Suprapubic skin (tissue), 4 donors: ENCODE results near the gene KRT4. TPM values are rescaled to one million over a fixed set of nuclear protein-coding genes. Genes with fewer than 3 reads are reported as not detected.

Experiments
- DNase-seq, 2 donors: peaks; one replicate each; pipeline ENCODE4 v3.0.0-alpha.2; 2019; ENCODE audit warnings: low spot score in 2 of 2
- H3K27ac ChIP-seq: fragments of 200-600 bp; sonication (generic); one replicate; pipeline ENCODE4 v1.5.1; 2019
- H3K27me3 ChIP-seq: fragments of 200-600 bp; sonication (generic); one replicate; pipeline ENCODE4 v1.5.1; 2019
- H3K36me3 ChIP-seq: fragments of 200-600 bp; sonication (generic); one replicate; pipeline ENCODE4 v1.5.1; 2019
- H3K4me1 ChIP-seq: fragments of 200-600 bp; sonication (generic); one replicate; pipeline ENCODE4 v1.5.1; 2019
- H3K4me3 ChIP-seq: fragments of 200-600 bp; sonication (generic); one replicate; pipeline ENCODE4 v1.5.1; 2019; ENCODE audit warnings: mild to moderate bottlenecking
- H3K9me3 ChIP-seq: fragments of 200-600 bp; sonication (generic); one replicate; pipeline ENCODE4 v1.5.1; 2019
- EP300 ChIP-seq: sonication (generic); formaldehyde crosslinking; IDR thresholded peaks from one replicate; pipeline ENCODE4 v1.6.1; 2017; ENCODE audit warnings: antibody characterized with exemption
- POLR2A ChIP-seq, 2 donors: fragments of 450-650 bp; IDR thresholded peaks; one replicate each; pipeline ENCODE4 v1.6.1; 2017; ENCODE audit warnings: antibody characterized with exemption in 2 of 2, mild to moderate bottlenecking in 2 of 2, moderate library complexity in 2 of 2
- POLR2AphosphoS5 ChIP-seq, 3 donors: sonication (generic); formaldehyde crosslinking; IDR thresholded peaks; one replicate each; pipeline ENCODE4 v1.6.1; 2017; ENCODE audit warnings: antibody characterized with exemption in 3 of 3
- WGBS: methylation state at CpG from one replicate; pipeline ENCODE4 v1.1.5; 2018; 5-methylcytosine and 5-hydroxymethylcytosine counted together
- total RNA-seq, 4 donors: library from RNA; depleted of rRNA; stranded (reverse); fragments of >200 nt; gene quantifications; one replicate each; pipeline ENCODE4 v1.1.0, GENCODE V29; 2016
- TF ChIP-seq, protein P1 (sequence below), 2 donors: fragments of 200-600 bp in 1 of 2; fragments of 450-650 bp in 1 of 2; sonication (generic) in 1 of 2; IDR thresholded peaks; one replicate each; pipeline ENCODE4 v1.5.1; 2016 to 2019; ENCODE audit warnings: antibody characterized with exemption in 2 of 2, mild to moderate bottlenecking in 1 of 2, moderate library complexity in 1 of 2

Gene KRT4
- total RNA-seq, 4 donors from 2014 or later, result 0.32 to 1.6 (median 0.76) TPM

- H3K4me3 ChIP-seq, result no peak overlapping the region
- H3K27me3 ChIP-seq, result no peaks in the 10 kb centered on the region
- peak in 1 of 2 donors; percentile 30 for DNase-seq
- 96% methylated on average over 19 of the region's 20 CpGs for WGBS
- H3K36me3 ChIP-seq, result no peaks in the 10 kb centered on the region
- H3K4me1 ChIP-seq, result peaks cover 4% of the 10 kb centered on the region
- no peak for TF ChIP-seq POLR2A (IDR thresholded peaks at IDR 0.05)
- TF ChIP-seq EP300, result no peak
- no peak for TF ChIP-seq POLR2AphosphoS5 (IDR thresholded peaks at IDR 0.05)
- no peak overlapping the region for H3K27ac ChIP-seq
- no peaks in the 10 kb centered on the region for H3K9me3 ChIP-seq
Observed at GRCh38 chr12:52832985-52833905, 19.3 kb upstream of the KRT4 start.

- no peaks in the 10 kb centered on the region for H3K9me3 ChIP-seq
- WGBS, result 83% methylated on average over 3 of the region's 3 CpGs
- no peaks in the 10 kb centered on the region for H3K4me1 ChIP-seq
- DNase-seq, result peak in 1 of 2 donors; percentile 13
- no peak overlapping the region for H3K4me3 ChIP-seq
- TF ChIP-seq, protein P1, sequence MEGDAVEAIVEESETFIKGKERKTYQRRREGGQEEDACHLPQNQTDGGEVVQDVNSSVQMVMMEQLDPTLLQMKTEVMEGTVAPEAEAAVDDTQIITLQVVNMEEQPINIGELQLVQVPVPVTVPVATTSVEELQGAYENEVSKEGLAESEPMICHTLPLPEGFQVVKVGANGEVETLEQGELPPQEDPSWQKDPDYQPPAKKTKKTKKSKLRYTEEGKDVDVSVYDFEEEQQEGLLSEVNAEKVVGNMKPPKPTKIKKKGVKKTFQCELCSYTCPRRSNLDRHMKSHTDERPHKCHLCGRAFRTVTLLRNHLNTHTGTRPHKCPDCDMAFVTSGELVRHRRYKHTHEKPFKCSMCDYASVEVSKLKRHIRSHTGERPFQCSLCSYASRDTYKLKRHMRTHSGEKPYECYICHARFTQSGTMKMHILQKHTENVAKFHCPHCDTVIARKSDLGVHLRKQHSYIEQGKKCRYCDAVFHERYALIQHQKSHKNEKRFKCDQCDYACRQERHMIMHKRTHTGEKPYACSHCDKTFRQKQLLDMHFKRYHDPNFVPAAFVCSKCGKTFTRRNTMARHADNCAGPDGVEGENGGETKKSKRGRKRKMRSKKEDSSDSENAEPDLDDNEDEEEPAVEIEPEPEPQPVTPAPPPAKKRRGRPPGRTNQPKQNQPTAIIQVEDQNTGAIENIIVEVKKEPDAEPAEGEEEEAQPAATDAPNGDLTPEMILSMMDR (IDR thresholded peaks at IDR 0.05), result no peak
- TF ChIP-seq POLR2AphosphoS5 (IDR thresholded peaks at IDR 0.05), result no peak
- TF ChIP-seq EP300, result no peak
- TF ChIP-seq POLR2A (IDR thresholded peaks at IDR 0.05), result no peak
- no peaks in the 10 kb centered on the region for H3K27me3 ChIP-seq
- H3K27ac ChIP-seq, result no peak overlapping the region
- H3K36me3 ChIP-seq, result no peaks in the 10 kb centered on the region
Observed at GRCh38 chr12:52832451-52832850, 18.5 kb upstream of the KRT4 start.

GRCh38 chr12:52831251-52831650 is 17.3 kb upstream of the KRT4 start:
- Histone ChIP-seq H3K9me3 (no peaks in the 10 kb centered on the region), H3K36me3 (no peaks in the 10 kb centered on the region), H3K27me3 (no peaks in the 10 kb centered on the region), H3K27ac (no peak overlapping the region), H3K4me3 (no peak overlapping the region), H3K4me1 (no peaks in the 10 kb centered on the region)
- DNase-seq, result peak in 1 of 2 donors; percentile 49
- TF ChIP-seq EP300 (no peak), POLR2A (IDR thresholded peaks at IDR 0.05) (no peak), POLR2AphosphoS5 (IDR thresholded peaks at IDR 0.05) (no peak)
- TF ChIP-seq, protein P1 (IDR thresholded peaks at IDR 0.05), result no peak
- 84% methylated on average over 6 of the region's 7 CpGs for WGBS

DNA sequence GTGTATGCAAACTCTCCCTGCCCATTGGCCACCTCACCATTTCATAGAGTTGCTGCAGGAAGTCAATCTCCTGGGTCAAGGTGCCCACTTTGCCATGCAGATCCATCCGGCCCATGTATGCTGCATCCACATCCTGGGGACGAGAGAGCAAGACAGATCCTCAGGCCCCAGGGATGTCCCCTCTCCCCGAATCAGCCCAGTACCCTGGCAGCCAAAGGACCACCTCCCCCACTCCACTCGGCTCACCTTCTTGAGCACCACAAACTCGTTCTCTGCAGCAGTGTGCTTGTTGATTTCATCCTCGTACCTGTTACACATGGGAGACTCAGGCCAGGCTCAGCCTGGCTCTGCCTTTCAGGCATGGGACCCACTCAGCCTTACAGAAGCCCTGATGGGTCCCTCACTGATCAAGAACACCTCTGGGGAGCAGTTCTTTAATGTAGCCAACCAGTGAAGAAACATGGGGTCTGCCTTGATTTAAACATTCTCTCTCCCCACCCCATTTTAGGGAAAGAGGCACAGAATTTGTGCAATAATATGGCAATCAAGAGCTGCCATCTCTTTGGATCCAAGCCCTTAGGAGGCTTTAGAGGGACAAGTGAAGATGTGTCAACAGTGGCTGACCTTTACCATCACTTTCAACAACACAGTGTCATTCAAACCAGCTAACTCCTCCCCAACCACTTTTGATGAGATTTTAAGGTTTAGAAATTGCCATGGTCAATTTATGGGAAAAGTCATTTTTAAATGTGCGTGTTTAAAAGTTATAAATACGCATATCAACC is 16.3 kb upstream of the KRT4 start:
- TF ChIP-seq EP300 (no peak), POLR2AphosphoS5 (IDR thresholded peaks at IDR 0.05) (no peak), POLR2A (IDR thresholded peaks at IDR 0.05) (no peak)
- TF ChIP-seq, protein P1 (IDR thresholded peaks at IDR 0.05), result no peak
- H3K9me3 ChIP-seq, result no peaks in the 10 kb centered on the region
- H3K4me1 ChIP-seq, result no peaks in the 10 kb centered on the region
- no peak overlapping the region for H3K4me3 ChIP-seq
- H3K27ac ChIP-seq, result no peak overlapping the region
- DNase-seq, result no peak
- H3K36me3 ChIP-seq, result no peaks in the 10 kb centered on the region
- no peaks in the 10 kb centered on the region for H3K27me3 ChIP-seq
- WGBS, result 83% methylated on average over 7 of the region's 8 CpGs

DNA sequence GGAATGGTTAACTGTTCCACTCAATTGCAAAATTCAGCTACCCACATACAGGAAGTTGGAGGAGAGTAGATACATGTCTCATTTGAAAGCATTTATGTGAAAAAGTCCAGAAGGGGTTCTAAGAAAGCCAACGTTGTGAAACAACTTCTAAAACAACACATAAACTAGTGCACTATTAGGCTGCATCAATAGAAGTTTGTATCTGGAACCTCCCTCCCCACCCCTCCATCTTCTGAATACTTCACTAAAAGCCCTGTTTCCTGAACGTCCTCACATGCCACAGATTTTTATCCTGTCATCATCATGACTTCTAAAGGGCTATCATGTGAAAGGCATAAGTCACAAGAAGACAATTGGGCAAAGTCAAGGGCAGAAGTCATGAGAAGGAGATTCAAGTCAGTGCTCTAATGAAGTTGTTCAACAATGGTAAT is 14.7 kb upstream of the KRT4 start:
- Histone ChIP-seq H3K27me3 (no peaks in the 10 kb centered on the region), H3K4me3 (no peak overlapping the region), H3K4me1 (no peaks in the 10 kb centered on the region), H3K27ac (no peak overlapping the region), H3K9me3 (no peaks in the 10 kb centered on the region), H3K36me3 (no peaks in the 10 kb centered on the region)
- WGBS, result 23% methylated on average over 2 of the region's 2 CpGs
- DNase-seq, result no peak
- TF ChIP-seq EP300, result no peak
- no peak for TF ChIP-seq POLR2A (IDR thresholded peaks at IDR 0.05)
- TF ChIP-seq POLR2AphosphoS5 (IDR thresholded peaks at IDR 0.05), result no peak
- TF ChIP-seq, protein P1 (IDR thresholded peaks at IDR 0.05), result no peak
